GM12875 (cell line): ENCODE measurements around the gene SKAP1.
"Not testable (repeated sequence)": the region's sequence is repeated elsewhere in the genome, so short reads cannot be mapped to it uniquely, and the experiment has no call there.

Experiments
- H3K4me3 ChIP-seq: one replicate; pipeline ENCODE4 v1.5.1; 2011; ENCODE audit warnings: low read depth, low read length, control low read depth
- CTCF ChIP-seq: IDR thresholded peaks from 2 replicates; pipeline ENCODE4 v1.5.1; 2011; ENCODE audit warnings: low read depth, mild to moderate bottlenecking, control low read depth, inconsistent platforms, low read length, moderate library complexity, borderline replicate concordance; ENCODE audit not compliant: insufficient read depth

Gene SKAP1

GRCh38 chr17:48191362-48191761 is 238.7 kb downstream of the SKAP1 start:
- TF ChIP-seq CTCF, result no peak
- H3K4me3 ChIP-seq, result no peak overlapping the region

- no peak for TF ChIP-seq CTCF
- H3K4me3 ChIP-seq, result no peak overlapping the region
Measured at GRCh38 chr17:48190871-48191270, 239.1 kb downstream of the SKAP1 start.

DNA sequence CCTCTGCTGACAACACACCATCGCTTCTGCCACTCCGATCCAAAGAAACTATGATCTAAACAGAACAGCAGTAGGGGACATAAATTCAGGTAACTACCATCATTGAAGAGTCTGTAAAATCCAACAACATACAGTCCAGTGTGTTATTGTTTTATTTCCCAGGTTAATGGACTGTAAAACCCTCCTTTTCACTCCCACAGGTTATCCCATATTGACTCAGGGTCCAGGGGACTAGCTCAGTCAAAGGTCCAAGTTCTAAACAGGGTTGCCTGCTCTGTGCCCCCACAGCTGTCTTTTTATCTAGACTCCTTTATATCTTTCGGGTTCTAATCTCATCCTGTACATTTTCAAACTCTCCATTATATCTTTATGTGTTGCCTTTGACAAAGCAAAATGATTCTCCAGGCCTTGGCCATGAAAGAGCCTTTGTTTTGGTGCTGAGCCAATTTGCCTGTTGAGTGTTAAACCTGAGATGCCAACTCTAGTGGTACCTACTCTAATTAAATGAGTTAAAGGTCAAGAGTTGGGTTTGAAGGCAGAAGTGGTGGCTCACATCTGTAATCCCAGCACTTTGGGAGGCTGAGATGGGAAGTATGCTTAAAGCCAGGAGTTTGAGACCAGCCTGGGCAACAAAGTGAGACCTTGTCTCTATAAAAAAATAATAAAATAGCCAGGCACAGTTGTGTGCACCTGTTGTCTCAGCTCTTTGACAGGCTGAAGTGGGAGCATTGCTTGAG is 242.0 kb downstream of the SKAP1 start:
- no peak overlapping the region for H3K4me3 ChIP-seq
- TF ChIP-seq CTCF, result no peak

GRCh38 chr17:48186317-48186716 is 243.7 kb downstream of the SKAP1 start:
- not testable (repeated sequence) for H3K4me3 ChIP-seq

DNA sequence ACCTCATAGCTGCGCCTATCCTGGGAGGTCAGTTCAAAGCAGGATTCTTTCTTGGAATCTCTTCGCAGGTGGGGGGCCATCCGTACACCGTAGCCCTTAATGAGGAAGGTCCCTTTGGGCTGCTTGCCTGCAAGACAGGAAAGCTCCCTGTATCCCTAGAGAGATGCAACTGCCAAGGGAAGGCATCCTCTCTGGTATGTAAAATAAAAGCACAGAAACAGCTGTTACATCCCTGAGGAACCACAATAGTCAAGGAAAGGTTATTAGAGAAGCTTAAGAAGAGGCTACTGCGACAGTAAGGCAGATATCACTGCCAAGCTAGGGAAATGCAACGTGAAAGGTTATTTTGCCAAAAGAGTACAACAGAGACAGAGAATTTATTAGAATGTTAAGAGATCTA is 245.3 kb downstream of the SKAP1 start:
- H3K4me3 ChIP-seq, result no peak overlapping the region
- TF ChIP-seq CTCF, result no peak

- no peak for TF ChIP-seq CTCF
- H3K4me3 ChIP-seq, result no peak overlapping the region
Measured at GRCh38 chr17:48181653-48182052, 248.4 kb downstream of the SKAP1 start.

DNA sequence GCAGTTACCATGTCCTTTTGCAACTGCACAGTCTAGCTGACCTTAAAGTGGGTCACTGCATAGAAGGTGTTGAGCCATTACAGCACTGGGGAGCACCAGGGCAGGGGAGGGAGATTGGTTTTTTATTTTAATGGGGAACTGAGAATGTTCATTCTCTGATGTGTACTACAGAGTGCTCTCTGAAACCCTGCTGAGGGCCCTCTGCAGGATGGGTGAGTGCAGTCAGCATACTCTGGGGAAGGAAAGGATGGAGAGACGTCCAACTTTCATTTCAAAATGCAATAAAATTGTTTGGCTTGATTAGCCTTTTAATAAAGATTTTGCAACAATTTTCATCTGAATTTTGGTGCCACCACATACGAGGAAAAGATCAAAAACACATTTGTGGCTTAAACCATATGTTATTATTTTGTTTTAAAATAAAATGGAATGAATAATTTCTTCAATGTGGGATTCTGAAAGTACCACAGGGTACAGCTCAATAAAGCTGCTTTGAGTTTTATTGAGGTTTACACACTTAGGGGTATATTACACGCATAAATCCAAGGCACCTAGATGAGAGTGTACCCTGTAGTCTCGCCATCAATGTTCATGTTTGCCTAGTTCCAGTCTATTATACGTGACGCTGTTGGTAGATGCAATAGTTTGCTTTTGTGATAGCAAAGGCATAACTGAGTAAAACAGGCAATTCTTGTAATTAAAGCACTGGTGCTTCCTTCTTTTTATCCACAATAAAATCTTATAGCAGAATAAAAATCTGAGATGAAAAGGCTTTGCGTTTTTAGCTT is 249.0 kb downstream of the SKAP1 start:
- no peak overlapping the region for H3K4me3 ChIP-seq
- TF ChIP-seq CTCF, result no peak
